GM21526 (cell line): ENCODE results near the gene DDAH2.

Experiments
- ATAC-seq: cut with Tn5 transposase; IDR thresholded peaks from one replicate; pipeline ENCODE4 v1.9.1; 2021; ENCODE audit warnings: moderate library complexity; ENCODE audit not compliant: unreplicated experiment, low FRiP score

The DDAH2 gene

GRCh38 chr6:31762356-31762755 lies 33.3 kb upstream of the DDAH2 start, which contains the start of gene SAPCD1:
SAPCD1 (plus strand) TSS chr6:31762656; CDS start chr6:31763055, 399 bp downstream.
- ATAC-seq = no peak

GRCh38 chr6:31761343-31761742 lies 32.2 kb upstream of the DDAH2 start:
- no peak for ATAC-seq

GRCh38 chr6:31760790-31761189 lies 31.7 kb upstream of the DDAH2 start:
- ATAC-seq = no peak

GRCh38 chr6:31758281-31758680 lies 29.2 kb upstream of the DDAH2 start:
- no peak for ATAC-seq

GRCh38 chr6:31752739-31753319 lies 23.7 kb upstream of the DDAH2 start:
- no peak for ATAC-seq

- no peak for ATAC-seq
Measured at GRCh38 chr6:31750411-31751022, 21.4 kb upstream of the DDAH2 start.

- no peak for ATAC-seq
Measured at GRCh38 chr6:31749301-31750036, 20.4 kb upstream of the DDAH2 start.

- ATAC-seq = no peak
Measured at GRCh38 chr6:31744422-31744821, 15.3 kb upstream of the DDAH2 start.

GRCh38 chr6:31742894-31743293 lies 13.8 kb upstream of the DDAH2 start:
- ATAC-seq = no peak

GRCh38 chr6:31741815-31742214 lies 12.7 kb upstream of the DDAH2 start:
- ATAC-seq = no peak

- no peak for ATAC-seq
Measured at GRCh38 chr6:31740397-31741223, 11.5 kb upstream of the DDAH2 start.

- peak; percentile 70 for ATAC-seq
Measured at GRCh38 chr6:31739639-31740396, 10.7 kb upstream of the DDAH2 start, which contains the start of gene MSH5. MSH5 (plus strand) TSS chr6:31740005; CDS start chr6:31740467, 462 bp downstream.

- no peak for ATAC-seq
Measured at GRCh38 chr6:31737991-31738979, 9.2 kb upstream of the DDAH2 start.

GRCh38 chr6:31737315-31737990 lies 8.4 kb upstream of the DDAH2 start:
- no peak for ATAC-seq

- ATAC-seq = no peak
Measured at GRCh38 chr6:31736768-31737314, 7.7 kb upstream of the DDAH2 start.

- ATAC-seq = no peak
Measured at GRCh38 chr6:31736021-31736767, 7.1 kb upstream of the DDAH2 start, which contains the start of gene CLIC1. CLIC1 (minus strand) TSS chr6:31736530; CDS start chr6:31736300, 230 bp downstream.

GRCh38 chr6:31734821-31735406 lies 5.8 kb upstream of the DDAH2 start:
- ATAC-seq = no peak
